NCI-H2227 treated with DMSO at 0.1 percent for 48 hours (cell line): ENCODE data around the gene RGS11.

ENCODE experiments used
- DNase-seq: peaks from one replicate; lab custom pipeline; 2025; lab: John Stamatoyannopoulos, UW

RGS11 gene

DNA sequence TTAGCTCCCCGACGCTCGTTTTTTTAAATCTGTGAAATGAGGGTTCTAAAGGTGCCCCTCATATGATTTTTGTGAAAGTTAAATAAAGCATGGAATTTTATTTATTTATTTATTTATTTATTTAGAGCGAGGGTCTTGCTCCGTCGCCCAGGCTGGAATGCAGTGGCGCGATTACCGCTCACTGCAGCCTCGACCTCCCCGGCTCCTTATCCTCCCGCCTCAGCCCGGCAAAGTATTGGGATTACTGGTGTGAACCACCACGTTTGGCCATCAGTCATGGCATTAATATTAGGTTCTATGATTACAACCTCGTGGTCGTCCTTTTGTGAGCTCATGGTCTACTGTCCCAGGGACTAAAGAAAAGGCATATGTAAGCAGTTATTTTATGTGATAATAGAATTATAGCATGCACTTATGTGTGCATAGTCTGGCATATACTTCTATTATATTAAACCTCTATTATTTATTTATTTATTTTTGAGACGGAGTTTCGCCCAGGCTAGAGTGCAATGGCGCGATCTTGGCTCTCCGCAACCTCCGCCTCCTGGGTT is 45.9 kb downstream of the RGS11 start:
- DNase-seq = no peak

DNA sequence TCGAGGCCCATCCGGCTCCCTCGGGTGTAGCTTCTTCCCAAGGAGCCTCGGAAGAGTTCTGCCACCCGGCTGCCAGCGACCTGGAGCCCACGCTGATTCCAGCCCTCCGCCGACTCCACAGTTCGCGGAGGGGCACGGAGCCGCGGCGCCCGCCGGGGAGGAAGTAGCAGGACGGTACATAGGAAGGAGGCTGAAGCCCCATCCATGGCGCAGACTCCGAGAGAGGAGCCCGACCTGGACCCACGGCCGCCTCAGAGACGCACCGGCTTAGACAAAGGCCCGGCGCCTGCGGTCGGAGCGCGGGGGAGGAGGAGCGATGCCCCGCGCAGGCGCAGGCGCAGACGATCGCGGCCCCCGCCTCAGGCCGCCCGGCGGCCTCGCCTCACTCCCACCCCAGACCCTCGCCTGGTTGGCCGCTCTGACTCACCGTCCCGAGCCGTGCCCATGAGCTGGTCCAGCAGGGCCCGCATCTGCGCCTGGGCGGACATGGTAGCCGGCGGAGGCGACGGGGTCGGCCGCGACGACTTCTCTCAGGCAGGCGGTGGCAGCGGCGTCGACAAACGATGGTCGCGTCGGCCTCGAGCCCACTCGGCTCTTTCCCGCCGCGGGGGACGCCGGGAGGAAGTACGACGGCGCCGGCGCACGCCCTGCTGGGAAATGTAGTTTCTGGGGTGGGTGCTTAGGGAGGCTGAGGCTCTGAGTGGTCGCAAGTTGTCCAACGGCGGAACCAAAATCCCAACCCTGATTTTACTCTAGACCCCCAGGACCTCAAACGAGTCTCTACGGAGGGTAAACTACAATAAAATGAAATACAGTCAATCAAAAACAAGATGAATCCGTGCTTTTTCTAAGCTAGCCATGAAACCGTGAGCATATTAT is 46.7 kb downstream of the RGS11 start, which contains the start of gene LUC7L:
TSS of gene LUC7L (minus strand) at position 598 of the 879 bp plus-strand sequence. CDS start at position 488, 110 bp downstream.
- peak; percentile 67 for DNase-seq

DNA sequence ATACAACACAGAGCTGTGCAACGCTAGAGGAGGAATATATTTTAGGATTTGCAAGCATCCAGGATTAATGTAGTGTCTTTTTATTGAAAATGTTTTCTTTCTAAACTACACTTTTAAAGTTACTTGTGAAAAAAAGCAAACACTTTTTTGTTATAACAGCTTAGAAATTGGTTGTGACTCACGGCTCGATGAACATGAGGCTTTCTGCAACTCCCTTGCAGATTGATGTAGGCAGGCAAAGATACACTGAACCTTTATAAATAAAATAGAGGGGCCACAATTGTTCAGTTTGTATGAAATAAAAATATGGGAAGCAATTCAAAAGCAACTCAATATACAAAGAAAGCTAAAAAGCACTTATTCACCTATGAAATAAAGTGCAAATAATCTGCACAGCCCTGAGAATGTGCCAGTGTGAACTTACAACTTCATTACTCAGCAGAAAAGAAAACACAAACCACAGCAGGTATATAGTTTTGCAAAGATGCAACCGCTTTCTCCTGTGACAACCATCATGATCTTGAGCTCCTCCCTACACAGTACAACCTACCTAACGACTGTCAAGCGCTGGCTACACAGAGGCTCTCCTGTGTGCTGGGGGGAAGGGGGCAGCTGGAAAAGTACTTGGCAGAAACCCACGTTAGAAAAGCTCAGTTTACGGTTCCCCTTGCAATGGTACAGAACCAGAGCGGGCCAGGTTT is 47.4 kb downstream of the RGS11 start:
- DNase-seq = peak; percentile 36

DNA sequence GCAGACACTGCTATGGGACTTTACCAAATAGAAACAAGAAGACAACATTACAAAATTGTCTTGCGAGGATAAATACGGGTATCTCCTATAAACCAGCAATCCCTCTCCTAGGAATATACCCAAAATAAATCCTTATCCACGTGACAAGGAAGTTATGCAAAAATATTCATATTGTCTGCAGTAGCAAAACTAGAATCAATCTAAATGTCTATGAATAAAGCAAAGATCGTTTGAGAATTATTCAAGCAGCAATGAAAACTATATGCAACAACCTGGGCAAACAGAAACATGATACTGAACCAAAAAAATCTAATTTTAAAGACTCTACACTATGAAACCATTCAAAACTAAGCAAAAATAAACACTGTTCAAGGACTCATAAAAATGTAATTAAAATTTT is 55.7 kb downstream of the RGS11 start:
- no peak for DNase-seq
